A549 (cell line): ENCODE measurements around the gene VPS72.

Experiments used
- ATOH8 ChIP-seq: fragments of 250-450 bp; sonication (Bioruptor Pico); IDR thresholded peaks from 2 replicates; pipeline ENCODE4 v1.5.0; 2020; ENCODE audit warnings: low read depth, mild to moderate bottlenecking, moderate library complexity
- BHLHE40 ChIP-seq: IDR thresholded peaks from 2 replicates; pipeline ENCODE4 v1.6.1; 2012; ENCODE audit warnings: low read depth, low read length, inconsistent platforms
- CBX2 ChIP-seq: fragments of 200-600 bp; sonication (generic); IDR thresholded peaks from 2 replicates; pipeline ENCODE4 v1.6.1; 2016; ENCODE audit warnings: low read depth, mild to moderate bottlenecking, borderline replicate concordance
- CTCF ChIP-seq: fragments of >200 bp; sonication (Bioruptor Twin); formaldehyde crosslinking; IDR thresholded peaks from 3 replicates; pipeline ENCODE4 v1.5.1; 2016
- EP300 ChIP-seq, 2 experiments: fragments of >200 bp; sonication (Bioruptor Twin); formaldehyde crosslinking; IDR thresholded peaks; 2 replicates in 1 of 2; 3 replicates in 1 of 2; pipeline ENCODE4 v1.6.1; 2016 to 2017
- POLR2A ChIP-seq: IDR thresholded peaks from 2 replicates; pipeline ENCODE4 v1.6.1; 2012; ENCODE audit warnings: mild to moderate bottlenecking, low read length
- SMC3 ChIP-seq: fragments of >200 bp; sonication (Bioruptor Twin); formaldehyde crosslinking; IDR thresholded peaks from 3 replicates; pipeline ENCODE4 v1.6.1; 2018; ENCODE audit warnings: inconsistent platforms

DNA sequence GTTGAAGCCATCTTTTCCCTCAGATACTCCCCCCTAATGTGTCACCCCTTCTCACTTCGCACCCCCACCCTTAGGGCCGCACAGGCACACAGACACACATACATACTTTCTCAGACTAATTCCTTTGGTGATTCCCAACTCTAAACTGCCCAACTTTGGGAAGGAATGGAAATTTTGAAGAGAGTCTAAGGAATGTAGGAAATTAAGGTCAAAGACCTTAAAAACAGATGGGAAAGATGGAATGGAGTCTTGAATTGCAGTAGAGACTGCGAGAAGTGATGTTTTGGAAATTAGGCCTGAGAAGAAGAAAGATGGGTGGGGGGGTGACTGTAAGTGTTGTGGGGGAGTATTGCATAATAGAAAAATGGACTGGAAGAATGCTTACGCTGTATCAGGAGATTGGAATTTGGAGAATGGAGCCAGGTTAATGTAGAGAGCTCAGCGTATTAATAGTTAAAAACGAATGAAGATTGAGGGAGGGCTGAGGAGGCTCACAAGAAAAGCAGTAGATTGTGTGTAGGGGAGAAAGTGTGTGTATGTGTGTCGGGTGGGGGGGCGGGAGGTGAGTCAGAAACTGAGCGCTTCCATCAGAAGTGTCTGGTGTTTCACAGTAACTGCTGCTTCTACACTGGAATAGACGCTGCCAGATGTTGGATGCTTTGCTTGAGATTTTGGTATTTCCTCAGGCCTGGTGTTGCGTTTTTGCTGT is 10.0 kb upstream of the VPS72 start:
- TF ChIP-seq CTCF: no peak
- TF ChIP-seq SMC3: no peak
- TF ChIP-seq ATOH8: no peak
- TF ChIP-seq EP300 (IDR thresholded peaks at IDR 0.05): no peak
- no peak for TF ChIP-seq BHLHE40
- no peak for TF ChIP-seq POLR2A
- TF ChIP-seq CBX2: no peak
